C4-2B (cell line): ENCODE data around the gene KIAA0930.

ENCODE experiments used
- CTCF ChIP-seq: fragments of 450-650 bp; conservative IDR thresholded peaks from 2 replicates; pipeline ENCODE4 v1.5.1; 2017; ENCODE audit warnings: mild to moderate bottlenecking
- ZFX ChIP-seq: fragments of 450-650 bp; IDR thresholded peaks from 2 replicates; pipeline ENCODE4 v1.6.1; 2017

- TF ChIP-seq CTCF (no peak), ZFX (no peak)
Measured at GRCh38 chr22:45262931-45263462, 22.3 kb upstream of the KIAA0930 start.
